Adrenal gland (tissue), 5 donors: ENCODE data around the gene NUDT4B.
"Not testable (repeated sequence)": the region's sequence is repeated elsewhere in the genome, so short reads cannot be mapped to it uniquely, and the experiment has no call there.

ENCODE experiments used
- CTCF ChIP-seq, 6 experiments: fragments of 450-650 bp in 4 of 6; fragments of 200-600 bp in 2 of 6; sonication (generic) in 1 of 6; IDR thresholded peaks; 1 replicate in 5 of 6; 2 replicates in 1 of 6; pipeline versions ENCODE4 v1.5.1 to v1.8.0; 2016 to 2021; ENCODE audit warnings: antibody characterized with exemption in 6 of 6, mild to moderate bottlenecking in 2 of 6, moderate library complexity in 1 of 6
- POLR2A ChIP-seq, 2 donors: fragments of 450-650 bp; IDR thresholded peaks; one replicate each; pipeline ENCODE4 v1.6.1; 2017; ENCODE audit warnings: antibody characterized with exemption in 2 of 2, mild to moderate bottlenecking in 2 of 2, moderate library complexity in 1 of 2
- donor health status: DM: no; HTN: no; CAD: no.

GRCh38 chr1:148723515-148723914 lies 25.1 kb upstream of the NUDT4B start:
- TF ChIP-seq CTCF, POLR2A (IDR thresholded peaks at IDR 0.05): not testable (repeated sequence)
